GM19467 (cell line): ENCODE results near the gene GOLGA3.
"Not testable (repeated sequence)": the region's sequence is repeated elsewhere in the genome, so short reads cannot be mapped to it uniquely, and the experiment has no call there.

Experiments
- ATAC-seq: cut with Tn5 transposase; IDR thresholded peaks from one replicate; pipeline ENCODE4 v1.9.1; 2021; ENCODE audit warnings: mild to moderate bottlenecking, moderate library complexity; ENCODE audit not compliant: unreplicated experiment

GOLGA3 gene

GRCh38 chr12:132754160-132754932, 74.3 kb downstream of the GOLGA3 start:
- no peak for ATAC-seq

- ATAC-seq, result not testable (repeated sequence)
Observed at GRCh38 chr12:132753670-132754069, 75.0 kb downstream of the GOLGA3 start.

GRCh38 chr12:132748319-132748718, 80.3 kb downstream of the GOLGA3 start:
- no peak for ATAC-seq

- ATAC-seq, result no peak
Observed at GRCh38 chr12:132747896-132748295, 80.8 kb downstream of the GOLGA3 start.

- ATAC-seq, result no peak
Observed at GRCh38 chr12:132747395-132747794, 81.3 kb downstream of the GOLGA3 start.

- no peak for ATAC-seq
Observed at GRCh38 chr12:132746613-132747012, 82.1 kb downstream of the GOLGA3 start.

- no peak for ATAC-seq
Observed at GRCh38 chr12:132743831-132744230, 84.8 kb downstream of the GOLGA3 start.

GRCh38 chr12:132741620-132742019, 87.0 kb downstream of the GOLGA3 start:
- no peak for ATAC-seq

- ATAC-seq, result no peak
Observed at GRCh38 chr12:132740652-132741051, 88.0 kb downstream of the GOLGA3 start.

GRCh38 chr12:132740313-132740646, 88.4 kb downstream of the GOLGA3 start:
- no peak for ATAC-seq

GRCh38 chr12:132739600-132740312, 88.9 kb downstream of the GOLGA3 start:
- ATAC-seq, result no peak

GRCh38 chr12:132736913-132737312, 91.8 kb downstream of the GOLGA3 start:
- no peak for ATAC-seq

GRCh38 chr12:132736378-132736777, 92.3 kb downstream of the GOLGA3 start:
- ATAC-seq, result no peak

- no peak for ATAC-seq
Observed at GRCh38 chr12:132735496-132735895, 93.2 kb downstream of the GOLGA3 start.

- ATAC-seq, result no peak
Observed at GRCh38 chr12:132734206-132734605, 94.5 kb downstream of the GOLGA3 start.

- ATAC-seq, result no peak
Observed at GRCh38 chr12:132731574-132731973, 97.1 kb downstream of the GOLGA3 start.

GRCh38 chr12:132730353-132730752, 98.3 kb downstream of the GOLGA3 start:
- no peak for ATAC-seq

- ATAC-seq, result no peak
Observed at GRCh38 chr12:132729541-132730320, 98.9 kb downstream of the GOLGA3 start.

GRCh38 chr12:132728502-132728901, 100.2 kb downstream of the GOLGA3 start:
- no peak for ATAC-seq

- no peak for ATAC-seq
Observed at GRCh38 chr12:132727091-132727794, 101.4 kb downstream of the GOLGA3 start.

GRCh38 chr12:132726386-132726785, 102.3 kb downstream of the GOLGA3 start:
- ATAC-seq, result no peak
